SK-N-SH treated with all-trans-retinoic acid at 6 μM for 48 hours (cell line): ENCODE data around the gene HHAT.

Source experiments
- ARNTL ChIP-seq: fragments of 450-650 bp; formaldehyde crosslinking; IDR thresholded peaks from 2 replicates; pipeline ENCODE4 v1.5.0; 2020; ENCODE audit warnings: low read depth, mild to moderate bottlenecking, moderate library complexity, borderline replicate concordance
- BACH2 ChIP-seq: fragments of 250-450 bp; sonication (Bioruptor Pico); IDR thresholded peaks from 2 replicates; pipeline ENCODE4 v1.9.0; 2021; ENCODE audit warnings: mild to moderate bottlenecking, borderline replicate concordance
- CREB5 ChIP-seq: fragments of 250-450 bp; sonication (Bioruptor Pico); IDR thresholded peaks from 2 replicates; pipeline ENCODE4 v1.5.1; 2020; ENCODE audit warnings: low read depth, mild to moderate bottlenecking, moderate library complexity
- PATZ1 ChIP-seq: fragments of 250-450 bp; sonication (Bioruptor Pico); IDR thresholded peaks from 2 replicates; pipeline ENCODE4 v1.8.0; 2020; ENCODE audit warnings: mild to moderate bottlenecking, moderate library complexity, borderline replicate concordance
- POU6F1 ChIP-seq: fragments of 250-450 bp; sonication (Bioruptor Pico); IDR thresholded peaks from 2 replicates; pipeline ENCODE4 v1.8.0; 2021; ENCODE audit warnings: low read depth, mild to moderate bottlenecking, moderate library complexity, borderline replicate concordance
- RARB ChIP-seq: fragments of 250-450 bp; sonication (Bioruptor Pico); IDR thresholded peaks from 2 replicates; pipeline ENCODE4 v1.8.0; 2021; ENCODE audit warnings: mild to moderate bottlenecking, moderate library complexity
- TOX ChIP-seq: fragments of 250-450 bp; sonication (Bioruptor Pico); IDR thresholded peaks from 2 replicates; pipeline ENCODE4 v1.8.0; 2021; ENCODE audit warnings: mild to moderate bottlenecking, moderate library complexity, borderline replicate concordance
- ZC3H10 ChIP-seq: fragments of 250-450 bp; sonication (Bioruptor Pico); IDR thresholded peaks from 2 replicates; pipeline ENCODE4 v1.5.1; 2021; ENCODE audit warnings: mild to moderate bottlenecking, moderate library complexity
- ZFP3 ChIP-seq: fragments of 250-450 bp; sonication (Bioruptor Pico); IDR thresholded peaks from 2 replicates; pipeline ENCODE4 v1.5.0; 2020; ENCODE audit warnings: mild to moderate bottlenecking, moderate library complexity
- ZFP30 ChIP-seq: fragments of 450-650 bp; formaldehyde crosslinking; IDR thresholded peaks from 2 replicates; pipeline ENCODE4 v1.5.0; 2022; ENCODE audit warnings: mild to moderate bottlenecking, moderate library complexity
- ZNF565 ChIP-seq: fragments of 450-650 bp; formaldehyde crosslinking; conservative IDR thresholded peaks from 2 replicates; pipeline ENCODE4 v1.5.0; 2020; ENCODE audit warnings: low read depth, mild to moderate bottlenecking, moderate library complexity

GRCh38 chr1:210489491-210489890 lies 160.8 kb downstream of the HHAT start:
- no peak for TF ChIP-seq TOX (CRISPR knock-in tag)
- TF ChIP-seq PATZ1 = no peak
- TF ChIP-seq ZNF565 (CRISPR knock-in tag) = no peak
- no peak for TF ChIP-seq ZC3H10
- TF ChIP-seq CREB5 (CRISPR knock-in tag) = no peak
- no peak for TF ChIP-seq POU6F1 (CRISPR knock-in tag)
- TF ChIP-seq ZFP3 (CRISPR knock-in tag) = no peak
- no peak for TF ChIP-seq ARNTL
- TF ChIP-seq RARB = no peak
- TF ChIP-seq ZFP30 = no peak
- no peak for TF ChIP-seq BACH2 (CRISPR knock-in tag)
